HepG2 (cell line): ENCODE results near the gene ZNF629. TPM values are rescaled to one million over a fixed set of nuclear protein-coding genes. Genes with fewer than 3 reads are reported as not detected.
A peak's percentile ranks its signal among the peaks of the same experiment; 100 is the strongest.

Experiments used
- ATAD3A ChIP-seq: sonication (generic); formaldehyde crosslinking; IDR thresholded peaks from 2 replicates; pipeline ENCODE4 v1.4.0; 2020; ENCODE audit warnings: missing genetic modification reagents
- BRCA1 ChIP-seq: sonication (generic); formaldehyde crosslinking; IDR thresholded peaks from 2 replicates; pipeline ENCODE4 v1.4.0; 2020; ENCODE audit warnings: missing genetic modification reagents
- CAMTA2 ChIP-seq: sonication (generic); formaldehyde crosslinking; IDR thresholded peaks from 2 replicates; pipeline ENCODE4 v1.4.0; 2020; ENCODE audit warnings: mild to moderate bottlenecking, missing genetic modification reagents, borderline replicate concordance
- GATAD1 ChIP-seq: IDR thresholded peaks from 2 replicates; pipeline ENCODE4 v1.6.1; 2016; ENCODE audit warnings: missing genetic modification reagents, missing compliant biosample characterization
- HDAC1 ChIP-seq: sonication (generic); formaldehyde crosslinking; IDR thresholded peaks from 2 replicates; pipeline ENCODE4 v1.5.1; 2020; ENCODE audit warnings: mild to moderate bottlenecking, missing genetic modification reagents
- HNRNPH1 ChIP-seq: fragments of 200-400 bp; formaldehyde crosslinking; optimal IDR thresholded peaks from 2 replicates; pipeline ENCODE3; 2017; ENCODE audit warnings: mild to moderate bottlenecking, low read depth, low read length
- JARID2 ChIP-seq: sonication (generic); formaldehyde crosslinking; IDR thresholded peaks from 2 replicates; pipeline ENCODE4 v1.8.1; 2023; ENCODE audit warnings: missing genetic modification reagents, inconsistent platforms; ENCODE audit not compliant: insufficient replicate concordance
- JUNB ChIP-seq: sonication (generic); formaldehyde crosslinking; IDR thresholded peaks from 2 replicates; pipeline ENCODE4 v1.8.0; 2022; ENCODE audit warnings: missing genetic modification reagents, mild to moderate bottlenecking, borderline replicate concordance
- KDM2A ChIP-seq: sonication (generic); formaldehyde crosslinking; IDR thresholded peaks from 2 replicates; pipeline ENCODE4 v1.4.0; 2020; ENCODE audit warnings: low read depth, missing genetic modification reagents, borderline replicate concordance
- KLF15 ChIP-seq: sonication (generic); formaldehyde crosslinking; IDR thresholded peaks from 2 replicates; pipeline ENCODE4 v1.8.1; 2023; ENCODE audit warnings: borderline replicate concordance, mild to moderate bottlenecking, inconsistent platforms, missing genetic modification reagents, mixed read lengths
- MTERF4 ChIP-seq: sonication (generic); formaldehyde crosslinking; IDR thresholded peaks from 2 replicates; pipeline ENCODE4 v1.8.0; 2023; ENCODE audit warnings: mild to moderate bottlenecking, missing genetic modification reagents
- MYC ChIP-seq: sonication (generic); formaldehyde crosslinking; IDR thresholded peaks from 2 replicates; pipeline ENCODE4 v1.9.0; 2021; ENCODE audit warnings: missing genetic modification reagents, borderline replicate concordance
- NCOA2 ChIP-seq: sonication (generic); formaldehyde crosslinking; IDR thresholded peaks from 2 replicates; pipeline ENCODE4 v1.8.0; 2022; ENCODE audit warnings: inconsistent platforms
- NFATC3 ChIP-seq: sonication (generic); formaldehyde crosslinking; IDR thresholded peaks from 2 replicates; pipeline ENCODE4 v1.5.1; 2020; ENCODE audit warnings: mild to moderate bottlenecking, missing genetic modification reagents
- NFE2 ChIP-seq: sonication (generic); formaldehyde crosslinking; IDR thresholded peaks from 2 replicates; pipeline ENCODE4 v1.4.0; 2020; ENCODE audit warnings: missing genetic modification reagents
- NFE2L1 ChIP-seq: sonication (generic); formaldehyde crosslinking; IDR thresholded peaks from 2 replicates; pipeline ENCODE4 v1.4.0; 2020; ENCODE audit warnings: missing genetic modification reagents, mild to moderate bottlenecking, borderline replicate concordance
- PCBP1 ChIP-seq: fragments of 200-400 bp; formaldehyde crosslinking; IDR thresholded peaks from 2 replicates; pipeline ENCODE4 v1.6.1; 2017; ENCODE audit warnings: mild to moderate bottlenecking, low read depth, low read length, borderline replicate concordance
- PHF8 ChIP-seq: sonication (generic); formaldehyde crosslinking; IDR thresholded peaks from 2 replicates; pipeline ENCODE4 v1.5.0; 2020; ENCODE audit warnings: missing genetic modification reagents
- PRMT3 ChIP-seq: sonication (generic); formaldehyde crosslinking; IDR thresholded peaks from 2 replicates; pipeline ENCODE4 v1.8.1; 2022; ENCODE audit warnings: low read depth, mild to moderate bottlenecking, moderate library complexity, missing genetic modification reagents, borderline replicate concordance
- SP1 ChIP-seq, 2 experiments: fragments of 450-650 bp in 1 of 2; sonication (generic) in 1 of 2; formaldehyde crosslinking in 1 of 2; IDR thresholded peaks; 2 replicates each; pipeline versions ENCODE4 v1.4.0 to v1.6.1; 2016 to 2020; ENCODE audit warnings: missing genetic modification reagents in 1 of 2
- ZMYM3 ChIP-seq: sonication (generic); formaldehyde crosslinking; IDR thresholded peaks from 2 replicates; pipeline ENCODE4 v1.5.1; 2020; ENCODE audit warnings: mild to moderate bottlenecking, missing genetic modification reagents
- ZNF484 ChIP-seq: sonication (generic); formaldehyde crosslinking; IDR thresholded peaks from 2 replicates; pipeline ENCODE4 v1.5.1; 2020; ENCODE audit warnings: mild to moderate bottlenecking, low read depth, missing genetic modification reagents, borderline replicate concordance
- ZNF619 ChIP-seq: sonication (generic); formaldehyde crosslinking; IDR thresholded peaks from 2 replicates; pipeline ENCODE4 v1.4.0; 2020; ENCODE audit warnings: mild to moderate bottlenecking, missing genetic modification reagents
- ZNF777 ChIP-seq: sonication (generic); formaldehyde crosslinking; IDR thresholded peaks from 2 replicates; pipeline ENCODE4 v1.4.0; 2020; ENCODE audit warnings: missing genetic modification reagents
- ZNF782 ChIP-seq: sonication (generic); formaldehyde crosslinking; IDR thresholded peaks from 2 replicates; pipeline ENCODE4 v1.4.0; 2020; ENCODE audit warnings: missing genetic modification reagents, mild to moderate bottlenecking, borderline replicate concordance
- polyA plus RNA-seq, 8 experiments: library from polyadenylated mRNA; depleted of rRNA in 3 of 8; stranded (reverse) in 7 of 8; unstranded in 1 of 8; fragments of >200 nt; fragmentation: Illumina TruSeq in 4 of 8; extraction: Trizol in 4 of 8; gene quantifications; 2 replicates each; pipeline versions ENCODE4 v1.2.1 to v1.2.3, GENCODE V29; 2011 to 2016; ENCODE audit warnings: low read depth in 4 of 8, missing spikeins in 1 of 8, mixed read lengths in 1 of 8; ENCODE audit not compliant: insufficient read depth in 1 of 8
- total RNA-seq, 5 experiments: library from RNA; depleted of rRNA; stranded (reverse); fragments of >200 nt; fragmentation: Illumina TruSeq; extraction: Trizol; gene quantifications; 2 replicates each; pipeline ENCODE4 v1.2.3, GENCODE V29; 2016; ENCODE audit warnings: low read depth in 1 of 5
- TF ChIP-seq, protein P1 (sequence below): sonication (generic); formaldehyde crosslinking; IDR thresholded peaks from 2 replicates; pipeline ENCODE4 v1.5.1; 2020; ENCODE audit warnings: mild to moderate bottlenecking, missing genetic modification reagents, moderate library complexity

The ZNF629 gene
- total and polyA plus RNA-seq, 2 of the 13 experiments (the other 11 are each of a cell fraction or from before 2014, with no cell fraction given): 6.1 to 16.5 TPM

DNA sequence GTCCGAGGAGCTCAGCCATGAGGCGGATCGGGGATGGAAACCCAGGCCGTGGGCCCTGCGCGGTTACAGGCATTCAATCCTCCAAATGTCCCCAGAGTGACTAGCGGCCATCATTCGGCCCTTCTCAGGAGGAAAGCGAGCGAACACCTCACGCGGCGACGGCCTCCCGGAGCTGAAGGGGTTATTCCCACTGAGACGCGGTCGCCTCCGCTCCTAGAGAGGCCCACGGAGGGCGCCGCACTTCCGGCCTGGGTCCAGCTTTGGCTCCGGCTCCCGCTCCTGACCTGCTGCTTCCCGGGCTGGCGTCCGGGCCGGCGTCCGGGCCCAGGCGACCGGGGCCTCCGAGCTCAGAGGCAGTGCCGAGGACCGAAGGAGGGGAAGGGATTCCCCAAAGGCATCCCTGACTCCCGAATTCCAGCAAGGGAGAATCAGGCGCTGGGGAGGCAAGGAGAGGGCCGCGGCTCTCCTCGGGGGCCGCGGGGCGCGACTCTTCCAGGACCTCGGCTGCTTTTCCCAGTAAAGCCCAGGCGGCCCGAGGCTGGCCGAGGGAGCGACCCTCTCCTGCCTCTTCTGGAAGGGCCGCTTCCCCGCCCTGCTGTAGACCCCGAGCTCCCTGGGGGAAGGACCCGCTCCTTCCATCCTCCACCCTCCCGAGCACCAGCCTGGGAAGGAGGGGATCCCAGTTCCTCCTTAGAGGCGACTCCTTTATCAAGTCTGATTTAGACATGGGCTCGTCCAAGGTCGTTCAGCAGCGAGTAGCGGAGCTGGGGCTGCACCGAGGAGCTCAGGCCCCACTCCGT is 18.6 kb upstream of the ZNF629 start (continued):
- TF ChIP-seq ZMYM3 (peak; percentile 100), CAMTA2 (CRISPR knock-in tag) (peak; percentile 71; the same call in 1 of the 2 replicates), MTERF4 (CRISPR knock-in tag) (peak; percentile 91; the same call in 1 of the 2 replicates), MYC (CRISPR knock-in tag) (peak; percentile 93), KLF15 (CRISPR knock-in tag) (peak; percentile 57; the same call in 1 of the 2 replicates), ZNF782 (CRISPR knock-in tag) (peak; percentile 94), HDAC1 (CRISPR knock-in tag) (peak; percentile 98), PHF8 (CRISPR knock-in tag) (peak; percentile 99), HNRNPH1 (no peak), GATAD1 (CRISPR knock-in tag) (peak; percentile 95), ATAD3A (no peak), JUNB (CRISPR knock-in tag) (no peak), JARID2 (peak; percentile 86), ZNF777 (CRISPR knock-in tag) (peak; percentile 84), NFE2 (CRISPR knock-in tag) (no peak), NFE2L1 (CRISPR knock-in tag) (peak; percentile 86; the same call in 1 of the 2 replicates), KDM2A (CRISPR knock-in tag) (peak; percentile 99), PCBP1 (0 out of 2 replicates have a peak, but pooled peaks have one; percentile 50), NCOA2 (peak; percentile 62; the same call in 1 of the 2 replicates), ZNF484 (CRISPR knock-in tag) (no peak; the same call in 1 of the 2 replicates), NFATC3 (CRISPR knock-in tag) (no peak), ZNF619 (CRISPR knock-in tag) (peak; percentile 95), PRMT3 (CRISPR knock-in tag) (peak; percentile 84), SP1 (IDR thresholded peaks at IDR 0.05) (no peak), SP1 (CRISPR knock-in tag; IDR thresholded peaks at IDR 0.05) (no peak), BRCA1 (CRISPR knock-in tag) (peak; percentile 98)
- TF ChIP-seq, protein P1, sequence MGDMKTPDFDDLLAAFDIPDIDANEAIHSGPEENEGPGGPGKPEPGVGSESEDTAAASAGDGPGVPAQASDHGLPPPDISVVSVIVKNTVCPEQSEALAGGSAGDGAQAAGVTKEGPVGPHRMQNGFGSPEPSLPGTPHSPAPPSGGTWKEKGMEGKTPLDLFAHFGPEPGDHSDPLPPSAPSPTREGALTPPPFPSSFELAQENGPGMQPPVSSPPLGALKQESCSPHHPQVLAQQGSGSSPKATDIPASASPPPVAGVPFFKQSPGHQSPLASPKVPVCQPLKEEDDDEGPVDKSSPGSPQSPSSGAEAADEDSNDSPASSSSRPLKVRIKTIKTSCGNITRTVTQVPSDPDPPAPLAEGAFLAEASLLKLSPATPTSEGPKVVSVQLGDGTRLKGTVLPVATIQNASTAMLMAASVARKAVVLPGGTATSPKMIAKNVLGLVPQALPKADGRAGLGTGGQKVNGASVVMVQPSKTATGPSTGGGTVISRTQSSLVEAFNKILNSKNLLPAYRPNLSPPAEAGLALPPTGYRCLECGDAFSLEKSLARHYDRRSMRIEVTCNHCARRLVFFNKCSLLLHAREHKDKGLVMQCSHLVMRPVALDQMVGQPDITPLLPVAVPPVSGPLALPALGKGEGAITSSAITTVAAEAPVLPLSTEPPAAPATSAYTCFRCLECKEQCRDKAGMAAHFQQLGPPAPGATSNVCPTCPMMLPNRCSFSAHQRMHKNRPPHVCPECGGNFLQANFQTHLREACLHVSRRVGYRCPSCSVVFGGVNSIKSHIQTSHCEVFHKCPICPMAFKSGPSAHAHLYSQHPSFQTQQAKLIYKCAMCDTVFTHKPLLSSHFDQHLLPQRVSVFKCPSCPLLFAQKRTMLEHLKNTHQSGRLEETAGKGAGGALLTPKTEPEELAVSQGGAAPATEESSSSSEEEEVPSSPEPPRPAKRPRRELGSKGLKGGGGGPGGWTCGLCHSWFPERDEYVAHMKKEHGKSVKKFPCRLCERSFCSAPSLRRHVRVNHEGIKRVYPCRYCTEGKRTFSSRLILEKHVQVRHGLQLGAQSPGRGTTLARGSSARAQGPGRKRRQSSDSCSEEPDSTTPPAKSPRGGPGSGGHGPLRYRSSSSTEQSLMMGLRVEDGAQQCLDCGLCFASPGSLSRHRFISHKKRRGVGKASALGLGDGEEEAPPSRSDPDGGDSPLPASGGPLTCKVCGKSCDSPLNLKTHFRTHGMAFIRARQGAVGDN: peak; percentile 98
